Mononuclear cell (primary cell): ENCODE results near the gene STRADA. TPM values are rescaled to one million over a fixed set of nuclear protein-coding genes. Genes with fewer than 3 reads are reported as not detected.
"Not testable (repeated sequence)": the region's sequence is repeated elsewhere in the genome, so short reads cannot be mapped to it uniquely, and the experiment has no call there.

Experiments
- H3K27me3 ChIP-seq: 2 replicates; pipeline ENCODE4 v1.6.0; 2011; ENCODE audit warnings: low read length, control low read depth; ENCODE audit not compliant: insufficient read depth
- H3K4me1 ChIP-seq: 2 replicates; pipeline ENCODE4 v1.5.1; 2011; ENCODE audit warnings: mild to moderate bottlenecking, low read length, control low read depth; ENCODE audit not compliant: insufficient read depth
- H3K4me3 ChIP-seq: 2 replicates; pipeline ENCODE4 v1.5.1; 2011; ENCODE audit warnings: mild to moderate bottlenecking, low read length, moderate library complexity
- H3K9me3 ChIP-seq: 2 replicates; pipeline ENCODE4 v1.5.1; 2011; ENCODE audit warnings: low read depth, mild to moderate bottlenecking, control low read depth, low read length
- total RNA-seq: library from RNA; depleted of rRNA; stranded (reverse); fragments of >200 nt; gene quantifications from one replicate; pipeline ENCODE4 v1.2.3, GENCODE V29; 2012

Gene STRADA
- total RNA-seq, 1 donor = 37.7 TPM

DNA sequence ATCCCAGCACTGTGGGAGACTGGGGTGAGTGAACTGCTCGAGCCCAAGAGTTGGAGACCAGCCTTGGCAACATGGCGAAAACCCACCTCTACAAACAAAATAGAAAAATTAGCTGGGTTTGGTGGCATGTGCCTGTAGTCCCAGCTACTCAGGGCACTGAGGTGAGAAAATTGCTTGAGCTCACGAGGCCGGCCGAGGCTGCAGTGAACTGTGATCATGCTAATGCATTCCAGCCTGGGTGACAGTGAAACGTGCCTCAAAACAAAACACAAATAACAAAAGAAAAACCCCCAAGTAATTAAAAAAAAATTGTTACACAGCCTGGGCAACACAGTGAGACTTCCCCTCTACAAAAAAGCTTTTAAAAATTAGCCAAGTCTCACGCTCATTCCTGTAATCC is 26.8 kb upstream of the STRADA start:
- Histone ChIP-seq H3K27me3 (no peaks in the 10 kb centered on the region), H3K4me3 (no peak overlapping the region), H3K9me3 (no peaks in the 10 kb centered on the region), H3K4me1 (peaks cover 32% of the 10 kb centered on the region)

DNA sequence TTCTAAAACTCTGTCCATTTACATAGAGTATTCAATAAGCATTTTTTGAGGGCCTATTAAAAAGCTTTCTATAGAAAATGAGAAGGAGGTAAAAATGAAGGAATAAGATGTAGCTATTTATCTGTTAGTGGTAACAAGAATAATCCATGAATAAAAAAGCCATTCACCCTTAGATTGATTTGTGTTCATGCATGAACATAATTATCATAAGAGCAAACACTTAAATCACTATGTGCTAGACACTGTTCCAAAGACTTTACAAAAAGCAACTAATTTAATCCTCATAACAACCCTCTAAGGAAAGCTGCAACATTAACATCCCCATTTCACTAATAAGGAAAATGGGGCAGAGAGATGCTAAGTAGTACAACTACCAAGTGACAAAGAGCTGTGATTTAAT is 25.2 kb upstream of the STRADA start:
- peaks cover 32% of the 10 kb centered on the region for H3K4me1 ChIP-seq
- no peak overlapping the region for H3K4me3 ChIP-seq
- H3K9me3 ChIP-seq = no peaks in the 10 kb centered on the region
- H3K27me3 ChIP-seq = no peaks in the 10 kb centered on the region

DNA sequence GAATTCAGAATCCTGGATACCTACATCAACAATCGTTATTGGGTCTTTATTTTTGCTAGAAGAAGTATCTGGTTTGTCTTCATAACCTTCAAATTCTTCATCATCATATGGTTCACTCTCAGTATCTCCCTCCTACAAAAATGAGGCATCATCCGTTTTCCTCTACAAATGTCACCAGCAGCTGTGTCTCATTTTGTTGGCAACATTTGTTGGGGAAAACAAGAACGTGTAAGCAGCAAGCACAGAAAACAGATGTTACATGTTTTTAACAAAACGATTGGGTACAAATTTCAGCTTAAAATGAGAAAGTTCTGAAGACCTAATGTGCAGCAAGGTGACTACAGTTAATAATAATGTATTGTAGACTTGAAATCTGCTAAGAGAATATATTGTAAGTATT is 23.1 kb upstream of the STRADA start:
- no peaks in the 10 kb centered on the region for H3K9me3 ChIP-seq
- no peaks in the 10 kb centered on the region for H3K27me3 ChIP-seq
- H3K4me3 ChIP-seq = no peak overlapping the region
- H3K4me1 ChIP-seq = peaks cover 29% of the 10 kb centered on the region

DNA sequence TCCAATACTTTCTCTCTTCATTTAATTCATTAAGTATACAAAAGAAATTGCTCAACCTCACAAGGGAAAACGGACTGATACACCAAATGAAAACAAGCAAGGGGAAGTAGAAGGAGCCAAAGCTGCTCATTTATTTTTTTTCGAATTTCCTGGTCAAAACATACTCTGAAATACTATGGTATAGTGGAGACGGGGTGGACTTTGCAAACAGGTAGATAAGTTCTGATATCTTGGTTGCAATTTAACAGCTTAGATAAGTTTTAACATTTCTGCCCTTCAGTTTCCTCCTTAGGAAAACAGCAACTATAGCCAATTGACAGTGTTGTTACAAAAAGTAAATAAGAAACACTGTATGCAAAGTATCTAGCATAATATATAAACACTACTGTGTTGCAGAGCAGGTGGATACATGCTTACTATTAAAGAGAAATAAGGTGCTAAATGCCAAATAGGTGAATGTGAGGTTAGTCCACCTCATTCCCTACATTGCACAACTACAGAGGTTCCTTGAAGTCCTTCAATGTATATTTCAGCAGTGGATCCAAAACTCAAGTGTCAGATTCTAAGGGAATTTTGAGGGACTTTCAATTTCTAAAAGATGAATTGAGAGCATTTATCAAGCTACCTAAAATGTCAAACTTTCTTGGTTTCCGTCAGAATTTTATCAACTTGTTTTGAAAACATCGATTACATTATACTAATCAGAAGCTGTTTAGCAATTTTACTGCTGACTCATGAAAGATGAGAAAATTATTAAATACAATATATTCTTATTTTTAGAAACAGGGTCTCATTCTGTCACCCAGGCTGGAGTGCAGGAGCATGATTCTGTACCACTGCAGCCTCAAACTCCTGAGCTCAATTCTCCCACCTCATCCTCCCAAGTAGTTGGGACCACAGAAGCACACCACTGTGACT is 20.8 kb upstream of the STRADA start:
- Histone ChIP-seq H3K4me1 (peaks cover 33% of the 10 kb centered on the region), H3K4me3 (no peak overlapping the region), H3K27me3 (no peaks in the 10 kb centered on the region), H3K9me3 (no peaks in the 10 kb centered on the region)

DNA sequence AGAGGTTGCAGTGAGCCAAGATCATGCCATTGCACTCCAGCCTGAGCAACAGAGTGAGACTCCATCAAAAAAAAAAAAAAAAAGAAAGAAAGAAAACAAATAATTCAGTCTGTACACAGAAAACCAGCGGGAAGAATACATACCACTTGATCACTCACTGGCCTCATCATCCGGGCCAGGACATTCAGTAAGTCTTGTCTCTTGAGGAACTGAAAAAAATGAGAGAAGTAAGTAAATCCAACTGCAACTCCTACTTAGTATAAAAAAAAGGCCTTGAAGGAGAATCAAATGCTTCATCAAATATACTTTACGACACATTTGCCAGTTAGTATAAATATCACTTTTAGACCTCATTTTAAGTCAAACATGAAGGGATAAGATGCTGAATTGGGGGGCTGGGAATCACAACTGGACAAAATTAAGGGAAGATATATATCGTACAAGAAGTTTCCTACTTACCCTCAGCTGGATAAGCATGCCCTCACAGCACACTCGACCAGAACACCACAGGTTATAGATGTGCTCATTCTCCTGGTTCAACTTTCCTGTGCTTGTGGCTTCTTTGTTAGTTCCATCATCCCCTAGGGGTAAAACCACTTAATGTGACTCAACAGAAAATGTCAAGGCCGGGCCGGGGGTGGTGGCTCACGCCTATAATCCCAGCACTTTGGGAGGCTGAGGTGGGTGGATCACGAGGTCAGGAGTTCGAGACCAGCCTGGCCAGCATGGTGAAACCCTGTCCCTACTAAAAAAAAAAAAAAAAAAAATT is 19.4 kb upstream of the STRADA start:
- H3K4me1 ChIP-seq = peaks cover 40% of the 10 kb centered on the region
- H3K4me3 ChIP-seq = no peak overlapping the region
- no peaks in the 10 kb centered on the region for H3K9me3 ChIP-seq
- H3K27me3 ChIP-seq = no peaks in the 10 kb centered on the region

DNA sequence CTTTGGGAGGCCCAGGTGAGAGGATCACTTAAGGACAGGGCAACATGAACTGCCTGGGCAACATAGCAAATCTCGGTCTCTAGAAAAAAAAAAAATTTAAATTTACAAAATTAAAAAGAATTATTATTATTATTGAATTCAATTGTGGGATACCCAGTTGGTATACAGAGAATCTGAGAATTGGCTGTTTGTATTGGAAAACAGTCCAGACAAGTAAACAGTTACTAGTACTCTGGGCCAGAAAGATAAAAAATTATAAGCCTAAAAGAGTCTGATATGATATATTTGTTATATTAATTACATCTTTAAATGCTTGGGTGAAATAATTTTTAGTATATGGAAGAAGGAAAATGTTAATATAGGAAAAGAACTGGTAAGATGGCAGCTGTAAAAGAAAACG is 16.8 kb upstream of the STRADA start:
- H3K4me3 ChIP-seq = no peak overlapping the region
- H3K9me3 ChIP-seq = no peaks in the 10 kb centered on the region
- H3K4me1 ChIP-seq = peaks cover 44% of the 10 kb centered on the region
- H3K27me3 ChIP-seq = no peaks in the 10 kb centered on the region

DNA sequence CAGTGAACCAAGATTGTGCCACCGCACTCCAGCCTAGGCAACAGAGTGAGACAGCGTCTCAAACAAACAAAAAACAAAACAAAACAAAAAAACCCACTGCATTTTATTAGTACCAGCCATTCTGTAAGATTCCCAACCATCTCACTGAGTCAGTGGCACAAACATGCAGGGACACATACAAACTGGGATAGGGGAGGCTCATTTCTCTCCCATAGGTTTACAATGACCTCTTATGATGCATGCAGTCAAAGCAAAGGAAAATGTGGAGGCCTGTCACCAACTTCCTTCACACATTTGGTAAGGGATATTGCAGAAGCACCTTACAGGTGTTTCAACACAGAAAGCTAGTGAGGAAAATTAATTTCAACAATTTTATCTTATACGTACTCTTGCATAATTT is 12.4 kb upstream of the STRADA start:
- no peaks in the 10 kb centered on the region for H3K9me3 ChIP-seq
- H3K27me3 ChIP-seq = no peaks in the 10 kb centered on the region
- peaks cover 39% of the 10 kb centered on the region for H3K4me1 ChIP-seq
- H3K4me3 ChIP-seq = no peak overlapping the region

DNA sequence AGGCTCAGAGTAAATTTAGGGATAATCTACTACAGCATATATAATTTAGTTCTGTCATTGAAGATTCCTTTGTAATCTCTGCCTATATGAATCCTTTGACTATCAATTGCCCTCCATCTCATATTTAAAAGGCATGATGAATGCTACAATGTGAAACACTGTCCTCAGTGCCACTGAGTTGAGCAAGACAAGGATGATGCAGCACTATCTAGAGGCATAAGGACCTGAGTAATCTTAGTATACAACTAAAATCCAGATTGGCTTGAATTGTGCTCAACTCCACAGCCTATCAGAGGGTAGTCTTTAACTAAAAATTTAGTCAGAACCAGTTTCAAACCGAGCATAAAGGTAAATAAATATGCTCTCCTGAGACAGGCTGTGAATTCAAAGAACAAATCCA is 11.6 kb upstream of the STRADA start:
- Histone ChIP-seq H3K27me3 (no peaks in the 10 kb centered on the region), H3K4me3 (no peak overlapping the region), H3K4me1 (peaks cover 39% of the 10 kb centered on the region), H3K9me3 (no peaks in the 10 kb centered on the region)

DNA sequence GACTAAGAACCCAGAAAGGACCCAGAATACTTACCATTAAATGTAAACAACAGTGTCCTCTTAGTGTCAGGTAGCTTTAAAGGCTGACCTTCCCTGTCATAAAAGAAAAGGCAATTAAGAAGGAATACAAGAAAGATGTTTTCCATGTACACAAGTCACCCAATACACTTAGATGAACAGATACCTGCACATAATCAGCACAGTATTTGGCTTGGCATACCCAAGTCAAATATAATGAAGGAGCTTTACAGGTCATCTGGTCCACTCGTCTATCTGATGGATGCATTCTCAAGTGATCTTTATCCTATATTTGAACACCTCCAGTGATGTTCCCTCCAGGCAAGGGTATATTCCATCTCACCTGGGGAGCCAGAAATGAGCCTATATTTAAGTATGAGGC is 11.1 kb upstream of the STRADA start:
- H3K9me3 ChIP-seq = no peaks in the 10 kb centered on the region
- H3K4me3 ChIP-seq = no peak overlapping the region
- peaks cover 37% of the 10 kb centered on the region for H3K4me1 ChIP-seq
- H3K27me3 ChIP-seq = no peaks in the 10 kb centered on the region

DNA sequence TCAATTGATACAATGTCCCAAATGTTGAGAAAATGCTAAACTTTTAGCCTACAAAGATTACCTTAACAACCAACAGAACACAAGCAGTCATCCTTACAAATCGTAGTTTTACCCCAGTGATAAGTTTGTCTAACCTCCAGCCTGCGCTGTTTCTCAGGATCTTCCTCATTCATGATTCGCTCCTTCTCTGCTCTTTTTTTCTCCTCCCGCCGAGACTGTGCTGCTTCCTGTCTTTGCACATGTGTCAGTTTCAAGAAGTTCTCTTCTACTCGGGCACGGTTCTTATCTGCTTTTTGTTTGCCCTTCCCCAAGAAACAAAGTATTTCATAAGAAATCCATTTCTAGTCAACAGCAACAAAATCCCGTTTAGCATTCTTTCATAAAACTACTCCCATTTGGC is 10.2 kb upstream of the STRADA start:
- Histone ChIP-seq H3K27me3 (no peaks in the 10 kb centered on the region), H3K9me3 (no peaks in the 10 kb centered on the region), H3K4me3 (no peak overlapping the region), H3K4me1 (peaks cover 29% of the 10 kb centered on the region)

DNA sequence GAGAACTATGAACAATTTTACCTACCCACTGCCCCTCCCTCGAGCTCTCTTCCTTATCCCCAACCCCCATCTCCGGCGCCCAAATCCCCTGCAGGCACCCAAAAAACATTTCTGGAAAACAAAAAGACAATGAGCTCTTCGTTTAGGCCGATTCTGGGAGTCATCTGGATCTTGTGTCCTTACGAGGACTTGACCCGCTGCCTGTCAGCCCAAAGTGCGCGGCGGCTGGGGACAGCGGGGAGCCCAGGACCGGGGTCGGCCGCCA is 524 bp downstream of the STRADA start:
- peaks cover 26% of the 10 kb centered on the region for H3K4me1 ChIP-seq
- H3K9me3 ChIP-seq = no peaks in the 10 kb centered on the region
- no peaks in the 10 kb centered on the region for H3K27me3 ChIP-seq
- H3K4me3 ChIP-seq = peak overlapping the region; percentile 89

DNA sequence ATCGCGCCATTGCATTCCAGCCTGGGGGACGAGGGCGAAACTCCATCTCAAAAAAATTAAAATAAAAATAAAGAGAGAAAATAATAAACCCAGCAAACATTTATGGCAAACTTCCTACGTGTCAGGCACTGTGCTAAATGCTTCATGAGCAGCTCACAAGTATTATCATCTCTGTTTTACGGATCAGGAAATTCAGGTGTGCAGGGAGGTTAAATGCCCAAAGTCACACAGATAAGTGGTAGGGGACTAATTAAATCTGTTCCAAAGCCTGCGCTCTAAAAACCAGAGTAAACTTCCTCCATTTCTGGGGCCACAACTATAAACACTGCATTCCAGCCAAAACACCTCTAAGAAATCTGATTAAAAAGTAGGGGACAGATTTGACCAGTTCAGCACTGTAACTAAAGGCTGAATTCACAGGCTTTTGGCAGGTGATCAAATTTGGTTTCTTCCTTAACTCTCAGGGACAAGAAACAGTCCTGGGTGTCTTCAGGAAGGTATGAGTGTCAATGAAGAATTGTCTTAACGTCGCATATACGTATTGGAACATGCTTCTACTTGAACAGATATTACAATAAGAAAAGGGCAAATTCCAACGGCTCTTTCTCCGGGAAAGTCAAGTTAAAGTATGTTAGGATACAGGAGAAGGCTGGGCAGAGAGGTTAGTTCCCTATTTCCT is 996 bp downstream of the STRADA start:
- no peaks in the 10 kb centered on the region for H3K27me3 ChIP-seq
- peak overlapping the region; percentile 89 for H3K4me3 ChIP-seq
- H3K9me3 ChIP-seq = no peaks in the 10 kb centered on the region
- peaks cover 26% of the 10 kb centered on the region for H3K4me1 ChIP-seq

DNA sequence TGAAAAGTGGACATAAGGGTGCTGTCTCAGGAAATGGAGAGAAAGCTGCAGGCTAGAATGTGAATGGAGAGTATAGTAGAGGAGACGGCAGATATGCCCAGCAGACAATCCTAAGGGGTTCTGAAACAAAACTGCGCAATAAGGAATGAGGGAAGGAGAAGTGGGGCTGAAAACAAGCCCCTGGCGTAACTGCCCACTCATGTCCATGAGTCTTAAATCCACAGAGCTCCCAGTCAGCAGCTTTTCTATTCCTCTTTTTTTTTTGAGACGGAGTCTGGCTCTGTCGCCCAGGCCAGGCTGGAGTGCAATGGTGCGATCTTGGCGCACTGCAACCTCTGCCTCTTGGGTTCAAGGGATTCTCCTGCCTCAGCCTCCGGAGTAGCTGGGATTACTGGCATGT is 5.9 kb downstream of the STRADA start:
- no peak overlapping the region for H3K4me3 ChIP-seq
- no peaks in the 10 kb centered on the region for H3K27me3 ChIP-seq
- no peaks in the 10 kb centered on the region for H3K9me3 ChIP-seq
- peaks cover 7% of the 10 kb centered on the region for H3K4me1 ChIP-seq

DNA sequence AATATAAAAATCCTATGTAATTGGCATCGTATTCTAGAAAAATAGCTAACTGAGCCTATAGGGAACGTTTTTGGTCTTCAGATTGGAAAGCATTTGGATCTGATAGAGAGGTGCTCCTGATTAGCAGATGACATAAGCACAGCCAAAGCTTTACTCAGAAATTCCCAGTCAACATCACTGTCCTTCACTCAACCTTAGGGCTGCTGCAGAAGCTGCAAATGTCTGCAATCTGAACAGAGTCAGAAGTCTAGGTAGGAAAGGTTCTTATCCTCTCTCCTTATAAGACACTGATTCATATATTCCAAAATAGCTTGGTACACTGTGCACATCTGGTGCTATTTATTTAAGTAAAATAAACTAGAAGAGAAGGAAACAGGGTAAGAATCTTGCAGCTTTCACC is 19.2 kb downstream of the STRADA start:
- Histone ChIP-seq H3K27me3 (no peaks in the 10 kb centered on the region), H3K4me1 (no peaks in the 10 kb centered on the region), H3K4me3 (no peak overlapping the region), H3K9me3 (no peaks in the 10 kb centered on the region)

DNA sequence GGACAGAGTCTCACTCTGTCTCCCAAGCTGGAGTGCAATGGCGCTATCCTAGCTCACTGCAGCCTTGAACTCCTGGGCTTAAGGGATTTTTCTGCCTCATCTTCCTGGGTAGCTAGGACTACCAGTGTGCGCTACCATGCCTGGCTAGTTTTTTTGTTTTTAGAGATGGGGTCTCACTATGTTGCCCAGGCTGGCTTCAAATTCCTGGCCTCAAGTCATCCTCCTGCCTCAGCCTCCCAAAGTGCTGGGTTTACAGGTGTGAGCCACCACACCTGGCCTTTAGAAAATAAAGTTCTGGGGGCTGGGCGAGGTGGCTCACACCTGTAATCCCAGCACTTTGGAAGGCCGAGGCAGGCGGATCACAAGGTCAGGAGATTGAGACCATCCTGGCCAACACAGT is 21.4 kb downstream of the STRADA start:
- not testable (repeated sequence) for H3K9me3 ChIP-seq, H3K27me3 ChIP-seq, H3K4me3 ChIP-seq

More for the DNA sequence above, 21.4 kb downstream of the STRADA start:
- not testable (repeated sequence) for H3K4me1 ChIP-seq
